HG03520 (cell line): Measurements from ENCODE around the gene PLEK2.
"Not testable (repeated sequence)": the region's sequence is repeated elsewhere in the genome, so short reads cannot be mapped to it uniquely, and the experiment has no call there.

Source experiments
- ATAC-seq: cut with Tn5 transposase; IDR thresholded peaks from one replicate; pipeline ENCODE4 v1.9.1; 2021; ENCODE audit warnings: mild to moderate bottlenecking, moderate library complexity; ENCODE audit not compliant: unreplicated experiment

The PLEK2 gene

DNA sequence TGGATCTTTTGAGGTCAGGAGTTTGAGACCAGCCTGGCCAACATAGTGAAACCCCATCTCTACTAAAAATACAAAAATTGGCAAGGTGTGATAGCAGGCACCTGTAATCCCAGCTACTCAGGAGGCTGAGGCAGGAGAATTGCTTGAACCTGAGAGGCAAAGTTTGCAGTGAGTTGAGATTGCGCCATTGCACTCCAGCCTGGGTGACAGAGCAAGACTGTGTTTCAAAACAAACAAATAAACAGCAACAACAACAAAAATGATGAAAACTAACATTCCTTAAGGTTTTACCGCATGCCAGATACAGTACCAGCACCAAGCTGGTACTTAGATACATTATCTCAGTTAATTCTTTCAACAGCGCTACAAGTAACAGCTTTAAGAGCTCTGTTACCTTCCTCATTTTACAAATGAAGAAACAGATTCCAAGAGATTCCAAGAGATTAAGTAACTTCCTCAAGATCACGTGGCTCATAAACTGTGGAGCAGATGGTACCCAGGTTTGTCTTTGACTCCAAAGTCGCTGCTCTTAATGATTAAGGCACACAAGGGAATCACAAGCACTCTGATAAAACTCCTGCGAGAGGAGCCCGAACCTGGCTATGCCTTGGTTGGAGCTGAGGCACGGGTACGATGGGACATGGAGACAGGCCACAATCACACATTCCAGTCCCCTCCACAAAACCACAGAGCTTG lies 17.7 kb upstream of the PLEK2 start:
- ATAC-seq = no peak

- no peak for ATAC-seq
Observed at GRCh38 chr14:67428501-67429031, 16.6 kb upstream of the PLEK2 start.

GRCh38 chr14:67426983-67427606 lies 15.1 kb upstream of the PLEK2 start:
- ATAC-seq = no peak

GRCh38 chr14:67426161-67426560 lies 14.2 kb upstream of the PLEK2 start:
- ATAC-seq = no peak

GRCh38 chr14:67425608-67426007 lies 13.6 kb upstream of the PLEK2 start:
- no peak for ATAC-seq

- ATAC-seq = no peak
Observed at GRCh38 chr14:67424539-67424938, 12.6 kb upstream of the PLEK2 start.

DNA sequence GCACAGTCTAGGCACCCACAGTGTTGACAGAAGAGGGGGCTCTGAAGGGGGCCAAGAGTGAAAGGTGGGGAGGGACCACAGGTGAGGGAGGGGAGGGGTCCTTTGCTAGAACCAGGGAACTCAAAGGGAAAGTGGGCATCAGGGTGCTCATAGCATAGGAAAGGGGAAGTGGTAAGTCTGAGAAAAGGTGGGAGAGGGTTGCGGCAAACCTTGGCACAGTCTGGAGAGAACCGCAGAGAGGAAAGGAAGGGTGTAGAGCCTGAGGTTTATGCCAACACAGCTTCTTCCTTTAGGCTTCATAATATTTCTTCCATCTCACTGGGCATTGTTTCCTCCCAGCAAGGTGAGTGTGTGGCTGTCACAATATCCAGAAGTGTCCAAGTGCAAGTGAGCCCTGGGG lies 11.5 kb upstream of the PLEK2 start:
- no peak for ATAC-seq

DNA sequence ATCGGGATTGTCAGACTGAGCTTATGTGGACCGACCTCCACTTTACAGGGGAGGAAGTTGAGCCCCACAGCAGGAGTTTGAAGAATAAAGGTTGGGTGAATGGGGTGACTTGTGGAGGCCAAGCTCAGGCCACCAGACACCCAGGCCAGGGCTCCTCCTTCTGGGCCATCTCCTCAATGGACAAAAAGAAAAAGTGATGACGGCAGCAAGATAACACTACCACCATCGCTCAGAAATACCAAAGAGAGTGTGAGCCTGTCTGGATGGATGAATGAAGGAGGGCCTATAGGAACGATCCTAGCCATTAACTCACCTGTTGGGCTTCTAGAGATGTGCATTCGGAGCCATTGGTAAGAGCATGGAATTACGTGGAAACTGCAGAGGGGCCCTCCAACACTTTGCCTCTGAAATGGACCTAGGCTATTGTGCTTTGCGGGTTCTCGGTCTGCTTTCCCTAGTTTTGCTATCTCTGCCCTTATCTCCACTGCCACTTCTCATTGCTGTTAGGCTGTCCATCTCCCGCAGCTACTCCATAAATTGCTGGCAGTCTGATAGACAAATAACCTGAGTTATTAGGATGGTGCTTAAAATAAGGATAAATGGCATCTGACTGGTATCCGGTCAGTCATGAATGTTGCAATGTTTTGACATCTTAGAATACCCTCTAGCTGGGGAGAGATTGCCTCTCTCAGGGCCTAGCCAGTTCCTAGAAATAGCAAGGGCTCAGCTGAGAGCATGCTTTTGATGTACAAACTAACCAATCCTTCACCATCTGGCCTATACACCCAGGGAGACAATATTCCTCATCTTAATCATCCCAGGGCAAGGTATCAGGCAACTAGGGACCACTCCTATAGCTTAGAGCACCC lies 9.6 kb upstream of the PLEK2 start:
- ATAC-seq = no peak

GRCh38 chr14:67420102-67420739 lies 8.3 kb upstream of the PLEK2 start:
- no peak for ATAC-seq

GRCh38 chr14:67418401-67419191 lies 6.6 kb upstream of the PLEK2 start:
- ATAC-seq = no peak

DNA sequence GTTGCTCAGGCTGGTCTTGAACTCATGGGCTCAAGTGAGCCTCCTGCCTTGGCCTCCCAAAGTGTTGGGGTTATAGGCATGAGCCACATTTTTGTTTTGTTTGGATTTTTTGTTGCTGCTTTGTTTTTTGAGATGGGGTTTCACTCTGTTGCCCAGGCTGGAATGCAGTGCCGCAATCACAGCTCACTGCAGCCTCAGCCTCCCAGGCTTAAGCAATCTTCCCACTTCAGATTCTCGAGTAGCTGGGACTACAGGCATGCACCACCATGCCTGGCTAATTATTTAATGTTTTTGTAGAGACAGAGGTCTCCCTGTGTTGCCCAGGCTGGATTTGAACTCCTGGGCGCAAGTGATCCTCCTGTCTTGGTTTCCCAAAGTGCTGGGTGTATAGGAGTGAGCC lies 5.7 kb upstream of the PLEK2 start:
- ATAC-seq = no peak

- no peak for ATAC-seq
Observed at GRCh38 chr14:67416810-67417209, 4.8 kb upstream of the PLEK2 start.

GRCh38 chr14:67416085-67416484 lies 4.1 kb upstream of the PLEK2 start:
- no peak for ATAC-seq

GRCh38 chr14:67415610-67416009 lies 3.6 kb upstream of the PLEK2 start:
- ATAC-seq = not testable (repeated sequence)

DNA sequence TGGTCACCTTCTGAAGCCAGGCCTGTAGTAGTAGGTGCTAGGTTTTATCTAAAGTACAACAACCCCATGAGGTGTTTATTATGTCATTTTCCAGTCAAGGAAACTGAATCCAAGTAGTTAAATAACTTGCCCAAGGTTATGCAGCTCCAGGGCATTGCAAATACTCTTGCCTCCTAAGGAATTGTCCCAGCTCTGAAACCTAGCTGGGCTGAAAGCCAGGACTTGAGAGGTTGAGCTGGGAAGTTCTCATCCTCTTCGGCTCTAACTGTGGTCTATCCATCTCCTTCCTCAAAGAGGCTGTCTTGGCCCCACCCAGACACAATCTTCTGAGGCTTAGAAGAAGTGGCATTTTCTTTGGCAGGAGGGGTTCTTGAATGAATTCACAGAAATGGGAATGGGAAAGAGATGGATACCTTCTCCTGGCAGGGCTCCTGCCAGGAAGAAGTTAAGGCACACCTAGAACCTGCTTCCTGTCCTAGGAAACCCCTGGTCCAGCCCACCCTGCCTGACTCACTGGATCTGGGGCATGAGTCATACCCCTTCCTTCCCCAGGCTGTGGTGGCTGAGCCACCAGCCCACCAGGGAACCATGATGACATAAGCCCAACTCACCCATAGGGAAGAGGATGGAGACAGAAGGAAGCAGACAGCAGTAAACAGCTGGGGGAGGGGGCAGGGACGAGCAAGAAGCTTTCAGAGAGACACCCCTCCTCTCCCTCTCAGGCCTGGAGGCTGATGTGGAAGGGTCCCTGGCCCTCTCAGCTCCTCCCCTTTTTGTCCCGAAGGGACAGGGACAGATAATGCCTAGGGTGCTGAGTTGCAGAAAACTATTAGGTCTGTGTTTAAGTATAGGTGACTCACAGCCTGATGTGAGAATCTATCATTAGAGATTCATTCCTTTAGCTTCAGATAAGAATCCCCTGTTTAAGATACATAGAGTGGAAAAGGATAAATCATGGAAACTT lies 2.1 kb upstream of the PLEK2 start:
- ATAC-seq = no peak

- no peak for ATAC-seq
Observed at GRCh38 chr14:67411370-67411769, 595 bp downstream of the PLEK2 start.

- ATAC-seq = no peak
Observed at GRCh38 chr14:67410313-67410712, 1.7 kb downstream of the PLEK2 start.

- no peak for ATAC-seq
Observed at GRCh38 chr14:67409461-67409860, 2.5 kb downstream of the PLEK2 start.

DNA sequence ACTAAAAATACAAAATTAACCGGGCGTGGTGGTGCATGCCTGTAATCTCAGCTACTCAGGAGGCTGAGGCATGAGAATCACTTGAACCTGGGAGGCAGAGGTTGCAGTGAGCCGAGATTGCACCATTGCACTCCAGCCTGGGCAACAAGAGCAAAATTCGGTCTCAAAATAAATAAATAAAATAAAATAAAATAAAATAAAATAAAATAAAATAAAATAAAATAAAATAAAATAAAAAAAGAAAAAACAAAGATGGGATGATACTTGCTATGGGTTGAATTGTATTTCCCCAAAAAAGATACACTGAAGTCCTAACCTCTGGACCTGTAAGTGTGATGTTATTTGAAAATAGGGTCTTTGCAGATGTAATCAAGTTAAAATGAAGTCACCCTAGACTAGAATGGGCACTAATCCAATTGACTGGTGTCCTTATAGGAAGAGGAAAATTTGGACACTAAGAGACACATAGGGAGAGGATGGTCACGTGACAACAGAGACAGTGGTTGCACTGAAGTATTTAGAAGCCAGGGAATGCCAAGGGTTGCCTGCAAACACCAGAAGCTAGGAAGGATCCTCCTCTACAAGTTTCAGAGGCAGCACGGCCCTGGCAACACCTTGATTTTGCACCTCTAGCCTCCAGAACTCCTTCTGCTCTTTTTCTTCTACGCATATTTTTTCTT lies 3.7 kb downstream of the PLEK2 start:
- not testable (repeated sequence) for ATAC-seq
